GM19324 (cell line): Measurements from ENCODE around the gene ISL2.

Experiments used
- ATAC-seq: cut with Tn5 transposase; IDR thresholded peaks from one replicate; pipeline ENCODE4 v1.9.1; 2021; ENCODE audit warnings: mild to moderate bottlenecking, moderate library complexity; ENCODE audit not compliant: unreplicated experiment, low FRiP score

The ISL2 gene

GRCh38 chr15:76327191-76328105, 9.1 kb upstream of the ISL2 start:
- ATAC-seq = no peak

- ATAC-seq = no peak
These were observed 8.4 kb upstream of the ISL2 start for GRCh38 chr15:76328106-76328696.

GRCh38 chr15:76328958-76329357, 7.6 kb upstream of the ISL2 start:
- ATAC-seq = no peak

- ATAC-seq = no peak
These were observed 6.4 kb upstream of the ISL2 start for GRCh38 chr15:76330080-76330680.

GRCh38 chr15:76332796-76333195, 3.8 kb upstream of the ISL2 start:
- no peak for ATAC-seq

GRCh38 chr15:76333309-76333708, 3.3 kb upstream of the ISL2 start:
- no peak for ATAC-seq

- ATAC-seq = no peak
These were observed 2.7 kb upstream of the ISL2 start for GRCh38 chr15:76333720-76334437.

- ATAC-seq = no peak
These were observed 1.9 kb upstream of the ISL2 start for GRCh38 chr15:76334438-76335306.

- ATAC-seq = no peak
These were observed 993 bp upstream of the ISL2 start for GRCh38 chr15:76335307-76336253.

GRCh38 chr15:76337059-76337695, 604 bp downstream of the ISL2 start:
- no peak for ATAC-seq

GRCh38 chr15:76337696-76338485, 1.3 kb downstream of the ISL2 start:
- ATAC-seq = no peak

GRCh38 chr15:76338486-76339304, 2.1 kb downstream of the ISL2 start:
- ATAC-seq = no peak

- ATAC-seq = no peak
These were observed 3.0 kb downstream of the ISL2 start for GRCh38 chr15:76339305-76340197.

GRCh38 chr15:76340198-76340802, 3.7 kb downstream of the ISL2 start:
- no peak for ATAC-seq

GRCh38 chr15:76340803-76341365, 4.3 kb downstream of the ISL2 start:
- ATAC-seq = peak; percentile 35
